ENCODE results near the gene ADAM17. TPM values are rescaled to one million over a fixed set of nuclear protein-coding genes. Genes with fewer than 3 reads are reported as not detected.

ADAM17 gene
- total RNA-seq, 1 donor from 2014 or later = 16.4 TPM

GRCh38 chr2:9532421-9532820, 23.2 kb downstream of the ADAM17 start:
- no peak overlapping the region for H3K4me3 ChIP-seq
- H3K9me3 ChIP-seq = no peaks in the 10 kb centered on the region
- peaks cover 0 to 3% of the 10 kb centered on the region in 2 donors for H3K4me1 ChIP-seq
- peaks cover 5 to 30% of the 10 kb centered on the region in 2 donors for H3K36me3 ChIP-seq
- intact Hi-C loops (cut with DNase I) = no loop called here
- no peak overlapping the region for H3K27ac ChIP-seq
- DNase-seq (ENCODE audit: low spot score in 2 of 2) = no peak
- no peaks in the 10 kb centered on the region for H3K27me3 ChIP-seq
- TF ChIP-seq CTCF (IDR thresholded peaks at IDR 0.05) = no peak

- Histone ChIP-seq H3K4me3 (no peak overlapping the region), H3K9me3 (no peaks in the 10 kb centered on the region), H3K27me3 (no peaks in the 10 kb centered on the region), H3K27ac (no peak overlapping the region), H3K36me3 (peaks cover 29 to 40% of the 10 kb centered on the region in 2 donors), H3K4me1 (no peaks in the 10 kb centered on the region)
- intact Hi-C loops (cut with DNase I) = no loop called here
- DNase-seq (ENCODE audit: low spot score in 2 of 2) = no peak
- no peak for TF ChIP-seq CTCF (IDR thresholded peaks at IDR 0.05)
Measured at GRCh38 chr2:9527995-9528787, 27.4 kb downstream of the ADAM17 start.

DNA sequence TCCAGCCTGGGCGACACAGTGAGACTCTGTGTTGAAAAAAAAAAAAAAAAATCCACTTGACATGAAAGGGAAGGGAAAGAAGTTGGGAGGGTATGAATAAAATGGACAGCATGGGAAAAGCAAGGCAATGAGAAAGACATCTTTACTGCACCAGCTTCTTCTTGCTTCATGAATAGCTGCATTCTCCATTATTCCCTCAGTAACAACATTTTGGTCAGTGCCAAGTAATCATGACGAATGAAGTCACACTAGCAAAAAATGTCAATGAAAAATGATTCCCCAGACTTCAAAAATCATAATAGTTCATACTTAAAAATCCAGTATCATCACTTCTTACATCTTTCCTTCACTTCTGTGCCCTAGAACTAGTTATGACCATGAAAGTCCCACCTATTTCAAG, 30.4 kb downstream of the ADAM17 start:
- no peaks in the 10 kb centered on the region for H3K9me3 ChIP-seq
- H3K27ac ChIP-seq = no peak overlapping the region
- intact Hi-C loops (cut with DNase I) = no loop called here
- peaks cover 44 to 45% of the 10 kb centered on the region in 2 donors for H3K36me3 ChIP-seq
- no peak for DNase-seq (ENCODE audit: low spot score in 2 of 2)
- no peaks in the 10 kb centered on the region for H3K27me3 ChIP-seq
- no peak for TF ChIP-seq CTCF (IDR thresholded peaks at IDR 0.05)
- H3K4me1 ChIP-seq = no peaks in the 10 kb centered on the region
- no peak overlapping the region for H3K4me3 ChIP-seq

DNA sequence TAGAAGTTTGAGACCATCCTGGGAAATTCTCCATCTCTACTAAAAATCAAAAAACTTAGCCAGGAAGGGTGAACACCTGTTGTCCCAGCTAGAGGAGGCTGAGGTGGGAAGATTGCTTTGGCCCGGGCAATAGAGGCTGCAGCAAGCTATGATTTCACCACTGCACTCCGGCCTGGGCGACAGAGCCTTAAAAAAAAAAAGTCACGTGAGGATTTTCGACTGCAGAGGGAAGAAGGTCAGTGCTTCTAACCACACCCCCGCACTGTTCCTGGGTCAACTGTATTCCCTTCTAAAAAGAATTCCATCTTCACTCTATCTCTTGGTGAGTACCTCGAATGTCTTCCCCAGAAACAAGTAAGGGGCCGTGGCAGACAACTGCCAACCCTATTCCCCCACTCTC, 31.3 kb downstream of the ADAM17 start:
- Histone ChIP-seq H3K27me3 (no peaks in the 10 kb centered on the region), H3K4me1 (no peaks in the 10 kb centered on the region), H3K4me3 (no peak overlapping the region), H3K9me3 (no peaks in the 10 kb centered on the region), H3K27ac (no peak overlapping the region), H3K36me3 (peaks cover 48 to 54% of the 10 kb centered on the region in 2 donors)
- intact Hi-C loops (cut with DNase I) = no loop called here
- TF ChIP-seq CTCF (IDR thresholded peaks at IDR 0.05) = no peak
- DNase-seq (ENCODE audit: low spot score in 2 of 2) = no peak

DNA sequence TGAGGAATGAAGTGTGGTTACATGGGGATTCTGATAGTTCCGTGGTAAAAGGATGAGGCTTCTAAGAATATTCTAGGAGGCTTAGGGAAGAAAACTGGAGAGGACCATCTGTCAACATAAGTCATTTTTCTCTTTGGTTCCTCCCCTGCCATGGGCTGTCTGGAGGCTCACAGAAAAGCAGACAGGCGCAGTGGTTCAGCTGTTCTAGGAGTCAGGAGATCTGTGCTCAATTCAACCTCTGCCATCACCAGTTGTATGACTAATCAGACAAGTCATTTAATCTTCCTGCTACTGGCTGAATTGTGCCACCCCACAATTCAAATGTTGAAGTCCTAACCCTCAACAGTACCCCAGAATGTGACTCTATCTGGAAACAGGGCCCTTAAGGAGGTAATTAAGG, 36.4 kb downstream of the ADAM17 start:
- Histone ChIP-seq H3K4me3 (no peak overlapping the region), H3K9me3 (no peaks in the 10 kb centered on the region), H3K4me1 (no peaks in the 10 kb centered on the region), H3K27me3 (no peaks in the 10 kb centered on the region), H3K27ac (no peak overlapping the region), H3K36me3 (peaks cover 50 to 64% of the 10 kb centered on the region in 2 donors)
- no peak for TF ChIP-seq CTCF (IDR thresholded peaks at IDR 0.05)
- no peak for DNase-seq (ENCODE audit: low spot score in 2 of 2)
- intact Hi-C loops (cut with DNase I) = no loop called here
